Stimulated activated CD8-positive, alpha-beta memory T cell treated with anti-CD3 and anti-CD28 coated beads, Interleukin-4, amount 100 ng/mL, for 4 hours (primary cell): ENCODE data around the gene FAM20A.

ENCODE experiments used
- DNase-seq, 2 donors: peaks; one replicate each; pipeline ENCODE4 v3.0.0-alpha.2; 2020; ENCODE audit warnings: low read depth in 2 of 2, low spot score in 1 of 2

FAM20A gene

GRCh38 chr17:68600931-68601564 is at the start of gene FAM20A:
Gene FAM20A, minus strand, starts transcription at chr17:68601367. Its CDS starts 701 bp downstream, at chr17:68600666.
- DNase-seq, result no peak

GRCh38 chr17:68649324-68649723 is 48.2 kb upstream of the FAM20A start:
- DNase-seq, result no peak

GRCh38 chr17:68646626-68647526 is 45.7 kb upstream of the FAM20A start:
- DNase-seq, result no peak

- no peak for DNase-seq
Observed at GRCh38 chr17:68642118-68642412, 40.9 kb upstream of the FAM20A start.

GRCh38 chr17:68641276-68642117 is 40.3 kb upstream of the FAM20A start:
- no peak for DNase-seq

- no peak for DNase-seq
Observed at GRCh38 chr17:68640242-68640989, 39.2 kb upstream of the FAM20A start.

- no peak for DNase-seq
Observed at GRCh38 chr17:68634345-68634876, 33.2 kb upstream of the FAM20A start.

- no peak for DNase-seq
Observed at GRCh38 chr17:68628576-68628957, 27.4 kb upstream of the FAM20A start.

- DNase-seq, result no peak
Observed at GRCh38 chr17:68627956-68628575, 26.9 kb upstream of the FAM20A start.

- DNase-seq, result no peak
Observed at GRCh38 chr17:68624381-68624780, 23.2 kb upstream of the FAM20A start.

GRCh38 chr17:68623811-68624210 is 22.6 kb upstream of the FAM20A start:
- DNase-seq, result no peak

GRCh38 chr17:68622423-68622822 is 21.3 kb upstream of the FAM20A start:
- DNase-seq, result no peak

GRCh38 chr17:68621065-68621464 is 19.9 kb upstream of the FAM20A start:
- DNase-seq, result no peak

- no peak for DNase-seq
Observed at GRCh38 chr17:68616334-68616733, 15.2 kb upstream of the FAM20A start.

- DNase-seq, result no peak
Observed at GRCh38 chr17:68614718-68615117, 13.6 kb upstream of the FAM20A start.

- no peak for DNase-seq
Observed at GRCh38 chr17:68613739-68614298, 12.7 kb upstream of the FAM20A start.

GRCh38 chr17:68612923-68613292 is 11.7 kb upstream of the FAM20A start:
- DNase-seq, result no peak

GRCh38 chr17:68612209-68612922 is 11.2 kb upstream of the FAM20A start:
- DNase-seq, result no peak
